A549 (cell line): Measurements from ENCODE around the gene LRRC70. TPM values are rescaled to one million over a fixed set of nuclear protein-coding genes. Genes with fewer than 3 reads are reported as not detected.
A peak's percentile ranks its signal among the peaks of the same experiment; 100 is the strongest.

Experiments used
- ATAC-seq, 2 experiments: fragments of 200-7000 bp in 1 of 2; fragments of >200 bp in 1 of 2; cut with Nextera tagmentation in 1 of 2; cut with Tn5 transposase in 1 of 2; 3 replicates each; pipeline versions ENCODE4 v1.8.0 to v1.9.1; 2018 to 2020; ENCODE audit warnings: mild to moderate bottlenecking in 1 of 2, moderate library complexity in 1 of 2
- CTCF ChIA-PET: fragments of 300-600 bp; sonication (Branson Sonifier 250); formaldehyde crosslinking; extraction: SDS; loops from one replicate; lab custom pipeline; 2021; ENCODE audit warnings: antibody characterized with exemption, inconsistent platforms; lab: Yijun Ruan, JAX
- POLR2A ChIA-PET: fragments of 350-600 bp; formaldehyde crosslinking; extraction: SDS; loops from one replicate; lab custom pipeline; 2021; ENCODE audit warnings: antibody characterized with exemption, inconsistent platforms; lab: Yijun Ruan, JAX
- DNase-seq, 2 experiments: peaks; one replicate each; pipeline versions ENCODE4 v3.0.0 to v3.0.0-alpha.2; 2011 to 2016; ENCODE audit warnings: low read depth in 1 of 2, low spot score in 1 of 2
- FAIRE-seq: peaks from 2 replicates; lab custom pipeline; 2011; peaks lifted over from hg19 to GRCh38; lab: Jason Lieb, UNC
- H3K27ac ChIP-seq, 2 experiments: fragments of >200 bp; sonication (Bioruptor Twin); formaldehyde crosslinking; 3 replicates each; pipeline ENCODE4 v1.5.1; 2016 to 2017
- H3K4me1 ChIP-seq: fragments of >200 bp; sonication (Bioruptor Twin); formaldehyde crosslinking; 3 replicates; pipeline ENCODE4 v1.6.1; 2016
- H3K4me2 ChIP-seq: fragments of >200 bp; sonication (Bioruptor Twin); formaldehyde crosslinking; 3 replicates; pipeline ENCODE4 v1.6.1; 2016
- H3K4me3 ChIP-seq: fragments of >200 bp; sonication (Bioruptor Twin); formaldehyde crosslinking; 3 replicates; pipeline ENCODE4 v1.5.1; 2016
- H3K9me3 ChIP-seq: fragments of >200 bp; sonication (Bioruptor Twin); formaldehyde crosslinking; 3 replicates; pipeline ENCODE4 v1.6.1; 2016
- CHD4 ChIP-seq: fragments of 200-600 bp; sonication (generic); IDR thresholded peaks from 2 replicates; pipeline ENCODE4 v1.6.1; 2016; ENCODE audit warnings: antibody characterized with exemption, mild to moderate bottlenecking, borderline replicate concordance
- EHMT2 ChIP-seq: fragments of 200-600 bp; sonication (generic); IDR thresholded peaks from 2 replicates; pipeline ENCODE4 v1.6.1; 2016; ENCODE audit warnings: antibody characterized with exemption, low read depth, mild to moderate bottlenecking, moderate library complexity
- FOSB ChIP-seq: fragments of 250-450 bp; sonication (Bioruptor Pico); IDR thresholded peaks from 2 replicates; pipeline ENCODE4 v1.5.0; 2020; ENCODE audit warnings: mild to moderate bottlenecking, moderate library complexity
- FOSL2 ChIP-seq, 2 experiments: fragments of 450-650 bp in 1 of 2; fragments of >200 bp in 1 of 2; sonication (Bioruptor Twin) in 1 of 2; formaldehyde crosslinking; IDR thresholded peaks; 2 replicates each; pipeline versions ENCODE4 v1.5.0 to v1.6.1; 2016 to 2020; ENCODE audit warnings: mild to moderate bottlenecking in 1 of 2, moderate library complexity in 1 of 2
- HOXB13 ChIP-seq: fragments of 250-450 bp; sonication (Bioruptor Pico); IDR thresholded peaks from 2 replicates; pipeline ENCODE4 v1.5.0; 2020; ENCODE audit warnings: low read depth, mild to moderate bottlenecking, moderate library complexity
- HOXB5 ChIP-seq: fragments of 250-450 bp; sonication (Bioruptor Pico); IDR thresholded peaks from 2 replicates; pipeline ENCODE4 v1.5.0; 2020; ENCODE audit warnings: mild to moderate bottlenecking, moderate library complexity
- JUNB ChIP-seq: fragments of >200 bp; sonication (Bioruptor Twin); formaldehyde crosslinking; IDR thresholded peaks from 2 replicates; pipeline ENCODE4 v1.6.1; 2016
- MAFK ChIP-seq: fragments of 450-650 bp; IDR thresholded peaks from 2 replicates; pipeline ENCODE4 v1.6.1; 2014; ENCODE audit not compliant: partially characterized antibody
- PHF8 ChIP-seq: fragments of 200-600 bp; sonication (generic); IDR thresholded peaks from 2 replicates; pipeline ENCODE4 v1.6.1; 2016; ENCODE audit warnings: low read depth, mild to moderate bottlenecking, antibody characterized with exemption, moderate library complexity, borderline replicate concordance
- TFCP2L1 ChIP-seq: fragments of 250-450 bp; sonication (Bioruptor Pico); IDR thresholded peaks from 2 replicates; pipeline ENCODE4 v1.5.0; 2021; ENCODE audit warnings: mild to moderate bottlenecking
- TP53 ChIP-seq: fragments of 250-450 bp; sonication (Bioruptor Pico); IDR thresholded peaks from 2 replicates; pipeline ENCODE4 v1.5.0; 2021; ENCODE audit warnings: mild to moderate bottlenecking, moderate library complexity
- ZC3H11A ChIP-seq: fragments of 450-650 bp; IDR thresholded peaks from 2 replicates; pipeline ENCODE4 v1.6.1; 2014; ENCODE audit warnings: antibody characterized with exemption, mild to moderate bottlenecking
- WGBS: methylation state at CpG from one replicate; pipeline ENCODE4 v1.1.6; 2017; ENCODE audit errors: missing lambda C conversion rate; 5-methylcytosine and 5-hydroxymethylcytosine counted together
- polyA plus RNA-seq, 4 experiments: library from polyadenylated mRNA; depleted of rRNA in 3 of 4; stranded (reverse); fragments of >200 nt; fragmentation: RNase III in 1 of 4; extraction: RNeasy Plus Mini Kit Qiagen cat#74134 plus additional on column Dnase treatment in 1 of 4; gene quantifications; 2 replicates in 3 of 4; 3 replicates in 1 of 4; pipeline ENCODE4 v1.2.3, GENCODE V29; 2011 to 2017
- TF ChIP-seq, protein P1 (sequence below): IDR thresholded peaks from 2 replicates; pipeline ENCODE4 v1.6.1; 2012
- TF ChIP-seq, protein P2 (sequence below): IDR thresholded peaks from 2 replicates; pipeline ENCODE4 v1.6.1; 2012; ENCODE audit warnings: low read depth, borderline replicate concordance
- TF ChIP-seq, protein P3 (sequence below): fragments of 250-450 bp; sonication (Bioruptor Pico); IDR thresholded peaks from 2 replicates; pipeline ENCODE4 v1.5.0; 2020; ENCODE audit warnings: low read depth, mild to moderate bottlenecking, moderate library complexity
- TF ChIP-seq, protein P4 (sequence below): fragments of 200-600 bp; sonication (generic); IDR thresholded peaks from 2 replicates; pipeline ENCODE4 v1.6.1; 2016; ENCODE audit warnings: antibody characterized with exemption, mild to moderate bottlenecking, moderate library complexity

LRRC70 gene
- polyA plus RNA-seq, 2 of the 4 experiments (the other 2 are of a cell fraction), result 0.32 TPM; not detected in 1

DNA sequence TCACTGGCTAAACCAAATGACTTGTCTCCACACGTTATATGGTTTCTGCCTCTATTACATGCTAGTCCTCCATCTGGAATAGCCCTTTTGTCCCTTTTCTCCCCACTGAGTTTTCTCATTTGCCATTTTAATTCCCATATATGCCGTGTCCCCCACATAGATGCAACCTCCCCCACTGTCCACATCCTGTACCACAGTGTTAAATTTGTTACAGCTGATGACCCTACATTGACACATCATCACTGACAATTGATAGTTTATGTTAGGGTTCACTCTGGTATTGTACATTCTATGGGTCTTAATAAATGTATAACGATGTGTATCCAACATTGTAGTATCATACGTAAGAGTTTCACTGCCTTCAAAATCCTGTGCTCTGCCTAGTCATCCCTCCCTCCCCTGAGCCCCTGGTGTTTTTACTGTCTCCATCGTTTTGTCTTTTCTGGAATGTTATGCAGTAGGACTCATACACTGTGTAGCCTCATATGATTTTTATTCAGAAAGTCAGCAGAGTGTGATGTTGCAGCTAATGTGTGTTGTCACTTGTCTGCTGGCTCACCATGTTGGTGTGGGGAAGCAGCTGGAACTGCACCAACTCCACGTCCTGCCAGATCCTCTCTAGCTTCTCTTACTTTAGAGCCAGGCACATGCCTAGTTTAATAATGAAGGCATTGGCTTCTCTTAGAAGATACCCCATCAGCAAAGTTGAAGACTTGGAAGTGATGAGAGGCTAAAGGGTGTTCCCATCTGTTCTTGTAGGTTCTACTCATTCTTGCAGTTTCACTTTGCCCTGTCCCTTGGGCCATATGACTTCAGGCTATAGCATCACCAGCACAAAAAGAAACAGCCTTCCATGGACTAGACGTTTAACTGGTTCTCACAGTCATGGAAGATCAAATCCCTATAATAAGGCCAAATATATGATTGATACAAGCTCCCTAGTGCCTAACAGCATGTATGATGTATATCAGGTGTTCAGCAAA, 30.2 kb downstream of the LRRC70 start:
- Histone ChIP-seq H3K4me1 (no peaks in the 10 kb centered on the region), H3K4me2 (no peak overlapping the region), H3K9me3 (no peaks in the 10 kb centered on the region), H3K4me3 (no peak overlapping the region), H3K27ac (no peak overlapping the region)
- FAIRE-seq (no peak), ATAC-seq (no peak), DNase-seq (no peak)
- TF ChIP-seq JUNB, result no peak
- ChIA-PET CTCF (no interaction called here), POLR2A (no interaction called here)
- 88% methylated on average over 7 of the region's 7 CpGs for WGBS

DNA sequence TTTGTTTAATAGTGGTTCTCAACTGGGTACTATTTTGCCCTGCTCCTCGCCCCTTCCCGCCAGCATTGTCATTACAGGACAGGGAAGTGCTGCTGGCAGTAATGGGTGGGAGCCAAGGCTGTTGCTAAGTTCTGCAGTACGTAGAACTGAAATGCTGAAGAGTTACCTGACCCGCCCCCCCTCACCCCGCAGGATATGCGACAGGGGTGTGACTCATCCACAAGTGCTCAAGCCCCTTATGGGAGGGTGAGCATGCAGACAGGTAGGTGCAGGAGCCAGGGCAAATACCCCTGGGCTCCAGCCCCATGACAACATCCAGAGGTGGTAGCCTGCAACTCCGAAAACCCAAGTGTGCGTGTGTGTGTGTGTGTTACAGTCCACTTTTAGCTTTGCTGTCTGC, 35.7 kb downstream of the LRRC70 start:
- Histone ChIP-seq H3K4me2 (no peak overlapping the region), H3K4me3 (no peak overlapping the region), H3K9me3 (no peaks in the 10 kb centered on the region), H3K27ac (no peak overlapping the region), H3K4me1 (no peaks in the 10 kb centered on the region)
- no peak for DNase-seq
- CTCF ChIA-PET, result interaction anchor here (0.8 kb wide), 1 partner anchor 163 kb away, joined by 3 read pairs; no protein-coding TSS in a partner anchor
- WGBS, result 88% methylated on average over 8 of the region's 8 CpGs
- POLR2A ChIA-PET, result no interaction called here
- TF ChIP-seq, protein P1, sequence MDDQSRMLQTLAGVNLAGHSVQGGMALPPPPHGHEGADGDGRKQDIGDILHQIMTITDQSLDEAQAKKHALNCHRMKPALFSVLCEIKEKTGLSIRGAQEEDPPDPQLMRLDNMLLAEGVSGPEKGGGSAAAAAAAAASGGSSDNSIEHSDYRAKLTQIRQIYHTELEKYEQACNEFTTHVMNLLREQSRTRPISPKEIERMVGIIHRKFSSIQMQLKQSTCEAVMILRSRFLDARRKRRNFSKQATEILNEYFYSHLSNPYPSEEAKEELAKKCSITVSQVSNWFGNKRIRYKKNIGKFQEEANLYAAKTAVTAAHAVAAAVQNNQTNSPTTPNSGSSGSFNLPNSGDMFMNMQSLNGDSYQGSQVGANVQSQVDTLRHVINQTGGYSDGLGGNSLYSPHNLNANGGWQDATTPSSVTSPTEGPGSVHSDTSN, result no peak
- no peak for TF ChIP-seq TFCP2L1
- TF ChIP-seq CHD4, result no peak
- TF ChIP-seq, protein P2, sequence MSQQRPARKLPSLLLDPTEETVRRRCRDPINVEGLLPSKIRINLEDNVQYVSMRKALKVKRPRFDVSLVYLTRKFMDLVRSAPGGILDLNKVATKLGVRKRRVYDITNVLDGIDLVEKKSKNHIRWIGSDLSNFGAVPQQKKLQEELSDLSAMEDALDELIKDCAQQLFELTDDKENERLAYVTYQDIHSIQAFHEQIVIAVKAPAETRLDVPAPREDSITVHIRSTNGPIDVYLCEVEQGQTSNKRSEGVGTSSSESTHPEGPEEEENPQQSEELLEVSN, result no peak
- no peak for TF ChIP-seq FOSB (CRISPR knock-in tag)
- no peak for TF ChIP-seq ZC3H11A
- TF ChIP-seq EHMT2, result no peak
- no peak for TF ChIP-seq TP53 (CRISPR knock-in tag)
- no peak for TF ChIP-seq HOXB5 (CRISPR knock-in tag)
- no peak for ATAC-seq
- FAIRE-seq, result no peak

DNA sequence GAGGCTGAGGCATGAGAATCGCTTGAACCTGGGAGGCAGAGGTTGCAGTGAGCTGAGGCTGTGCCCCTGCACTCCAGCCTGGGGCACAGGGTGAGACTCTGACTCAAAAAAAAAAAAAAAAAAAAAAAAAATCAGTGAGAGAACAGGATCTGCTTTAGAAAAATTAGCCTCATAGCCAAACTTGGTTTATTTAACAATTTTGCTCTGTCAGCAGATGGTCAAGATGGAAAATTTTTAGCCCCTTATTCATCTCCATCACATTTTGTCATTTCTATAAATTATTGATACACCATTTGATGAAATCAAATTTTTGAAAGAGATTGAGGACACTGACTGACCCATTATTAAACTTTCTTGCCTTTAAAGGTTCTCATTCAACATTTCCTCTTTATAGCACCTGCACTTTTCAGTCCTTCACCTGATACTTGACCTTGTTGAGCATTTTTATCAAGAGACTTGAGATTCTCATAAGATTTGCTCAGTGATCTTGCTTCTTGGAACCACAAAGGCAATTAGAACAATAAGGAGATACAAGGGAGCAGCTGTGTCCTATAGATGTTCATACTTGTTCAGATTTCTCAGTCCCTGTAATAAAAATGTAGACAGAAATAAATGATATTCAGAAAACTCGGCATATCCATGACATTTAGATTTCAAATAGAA, 38.1 kb downstream of the LRRC70 start:
- no peak for FAIRE-seq
- no peak for ATAC-seq
- WGBS, result 76% methylated on average over 2 of the region's 2 CpGs
- H3K27ac ChIP-seq, result no peak overlapping the region
- H3K4me2 ChIP-seq, result no peak overlapping the region
- no peak for DNase-seq
- no peak overlapping the region for H3K4me3 ChIP-seq
- no peaks in the 10 kb centered on the region for H3K4me1 ChIP-seq
- TF ChIP-seq, protein P3, sequence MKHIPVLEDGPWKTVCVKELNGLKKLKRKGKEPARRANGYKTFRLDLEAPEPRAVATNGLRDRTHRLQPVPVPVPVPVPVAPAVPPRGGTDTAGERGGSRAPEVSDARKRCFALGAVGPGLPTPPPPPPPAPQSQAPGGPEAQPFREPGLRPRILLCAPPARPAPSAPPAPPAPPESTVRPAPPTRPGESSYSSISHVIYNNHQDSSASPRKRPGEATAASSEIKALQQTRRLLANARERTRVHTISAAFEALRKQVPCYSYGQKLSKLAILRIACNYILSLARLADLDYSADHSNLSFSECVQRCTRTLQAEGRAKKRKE (CRISPR knock-in tag), result no peak
- TF ChIP-seq MAFK (peak; percentile 48), PHF8 (no peak), FOSL2 (IDR thresholded peaks at IDR 0.05) (no peak), FOSL2 (CRISPR knock-in tag; IDR thresholded peaks at IDR 0.05) (no peak), HOXB13 (CRISPR knock-in tag) (no peak)
- TF ChIP-seq, protein P4, sequence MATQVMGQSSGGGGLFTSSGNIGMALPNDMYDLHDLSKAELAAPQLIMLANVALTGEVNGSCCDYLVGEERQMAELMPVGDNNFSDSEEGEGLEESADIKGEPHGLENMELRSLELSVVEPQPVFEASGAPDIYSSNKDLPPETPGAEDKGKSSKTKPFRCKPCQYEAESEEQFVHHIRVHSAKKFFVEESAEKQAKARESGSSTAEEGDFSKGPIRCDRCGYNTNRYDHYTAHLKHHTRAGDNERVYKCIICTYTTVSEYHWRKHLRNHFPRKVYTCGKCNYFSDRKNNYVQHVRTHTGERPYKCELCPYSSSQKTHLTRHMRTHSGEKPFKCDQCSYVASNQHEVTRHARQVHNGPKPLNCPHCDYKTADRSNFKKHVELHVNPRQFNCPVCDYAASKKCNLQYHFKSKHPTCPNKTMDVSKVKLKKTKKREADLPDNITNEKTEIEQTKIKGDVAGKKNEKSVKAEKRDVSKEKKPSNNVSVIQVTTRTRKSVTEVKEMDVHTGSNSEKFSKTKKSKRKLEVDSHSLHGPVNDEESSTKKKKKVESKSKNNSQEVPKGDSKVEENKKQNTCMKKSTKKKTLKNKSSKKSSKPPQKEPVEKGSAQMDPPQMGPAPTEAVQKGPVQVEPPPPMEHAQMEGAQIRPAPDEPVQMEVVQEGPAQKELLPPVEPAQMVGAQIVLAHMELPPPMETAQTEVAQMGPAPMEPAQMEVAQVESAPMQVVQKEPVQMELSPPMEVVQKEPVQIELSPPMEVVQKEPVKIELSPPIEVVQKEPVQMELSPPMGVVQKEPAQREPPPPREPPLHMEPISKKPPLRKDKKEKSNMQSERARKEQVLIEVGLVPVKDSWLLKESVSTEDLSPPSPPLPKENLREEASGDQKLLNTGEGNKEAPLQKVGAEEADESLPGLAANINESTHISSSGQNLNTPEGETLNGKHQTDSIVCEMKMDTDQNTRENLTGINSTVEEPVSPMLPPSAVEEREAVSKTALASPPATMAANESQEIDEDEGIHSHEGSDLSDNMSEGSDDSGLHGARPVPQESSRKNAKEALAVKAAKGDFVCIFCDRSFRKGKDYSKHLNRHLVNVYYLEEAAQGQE, result no peak
- TF ChIP-seq, all 56 proteins: peak for 1
- ChIA-PET POLR2A (no interaction called here), CTCF (no interaction called here)
- no peaks in the 10 kb centered on the region for H3K9me3 ChIP-seq
